ENCODE results near the gene ASIC2. TPM values are rescaled to one million over a fixed set of nuclear protein-coding genes. Genes with fewer than 3 reads are reported as not detected.

Gene ASIC2
- total and polyA plus RNA-seq, 7 donors = 0.01 TPM; not detected in 6

DNA sequence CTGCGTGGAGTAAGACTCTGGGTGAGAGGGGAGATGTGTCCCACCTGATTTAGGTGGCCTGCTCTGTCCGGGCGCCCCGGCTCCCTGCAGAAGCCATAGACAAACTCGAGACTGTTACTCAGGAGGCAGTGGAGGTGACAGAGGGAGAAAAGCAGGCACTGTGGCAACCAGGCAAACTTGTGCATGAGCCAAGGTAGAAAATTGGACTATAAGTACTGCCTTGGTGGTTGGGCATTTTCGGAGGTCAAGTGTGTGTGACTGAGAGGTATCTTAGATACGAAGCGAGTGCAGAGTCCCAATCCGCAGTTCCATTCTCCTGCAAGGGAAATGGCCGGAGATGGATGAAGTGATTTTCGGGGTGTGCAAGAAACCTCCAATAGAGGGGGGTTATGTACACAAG, 328.6 kb downstream of the ASIC2 start:
- WGBS, 3 donors = 79 to 83% (median 83%) methylated on average over 11 of the region's 11 CpGs
- no peak overlapping the region for H3K27ac ChIP-seq
- intact Hi-C loops (cut with DNase I) = no loop called here
- H3K27me3 ChIP-seq (ENCODE audit: insufficient read depth in 3 of 3, low read length in 2 of 3) = peaks cover 0 to 5% (median 2%) of the 10 kb centered on the region in 3 donors
- TF ChIP-seq, protein P1, sequence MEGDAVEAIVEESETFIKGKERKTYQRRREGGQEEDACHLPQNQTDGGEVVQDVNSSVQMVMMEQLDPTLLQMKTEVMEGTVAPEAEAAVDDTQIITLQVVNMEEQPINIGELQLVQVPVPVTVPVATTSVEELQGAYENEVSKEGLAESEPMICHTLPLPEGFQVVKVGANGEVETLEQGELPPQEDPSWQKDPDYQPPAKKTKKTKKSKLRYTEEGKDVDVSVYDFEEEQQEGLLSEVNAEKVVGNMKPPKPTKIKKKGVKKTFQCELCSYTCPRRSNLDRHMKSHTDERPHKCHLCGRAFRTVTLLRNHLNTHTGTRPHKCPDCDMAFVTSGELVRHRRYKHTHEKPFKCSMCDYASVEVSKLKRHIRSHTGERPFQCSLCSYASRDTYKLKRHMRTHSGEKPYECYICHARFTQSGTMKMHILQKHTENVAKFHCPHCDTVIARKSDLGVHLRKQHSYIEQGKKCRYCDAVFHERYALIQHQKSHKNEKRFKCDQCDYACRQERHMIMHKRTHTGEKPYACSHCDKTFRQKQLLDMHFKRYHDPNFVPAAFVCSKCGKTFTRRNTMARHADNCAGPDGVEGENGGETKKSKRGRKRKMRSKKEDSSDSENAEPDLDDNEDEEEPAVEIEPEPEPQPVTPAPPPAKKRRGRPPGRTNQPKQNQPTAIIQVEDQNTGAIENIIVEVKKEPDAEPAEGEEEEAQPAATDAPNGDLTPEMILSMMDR (IDR thresholded peaks at IDR 0.05) = no peak
- H3K4me1 ChIP-seq = no peaks in the 10 kb centered on the region
- H3K4me3 ChIP-seq = no peak overlapping the region
- no peaks in the 10 kb centered on the region for H3K9me3 ChIP-seq
- DNase-seq = no peak
- no peaks in the 10 kb centered on the region for H3K36me3 ChIP-seq (ENCODE audit: insufficient read depth in 1 of 2, low read depth in 1 of 2)
- no peak for ATAC-seq
